Testis (tissue), 2 donors: Measurements from ENCODE around the gene PRUNE2.

Source experiments
- POLR2A ChIP-seq: fragments of 450-650 bp; IDR thresholded peaks from one replicate; pipeline ENCODE4 v1.6.1; 2017; ENCODE audit warnings: antibody characterized with exemption, mild to moderate bottlenecking, moderate library complexity
- TF ChIP-seq, protein P1 (sequence below), 3 experiments: fragments of 450-650 bp in 2 of 3; fragments of 200-600 bp in 1 of 3; sonication (generic) in 1 of 3; IDR thresholded peaks; one replicate each; pipeline ENCODE4 v1.5.1; 2016 to 2019; ENCODE audit warnings: antibody characterized with exemption in 3 of 3, mild to moderate bottlenecking in 2 of 3, moderate library complexity in 1 of 3

GRCh38 chr9:76772686-76773445 is 133.0 kb downstream of the PRUNE2 start:
- no peak for TF ChIP-seq POLR2A
- TF ChIP-seq, protein P1, sequence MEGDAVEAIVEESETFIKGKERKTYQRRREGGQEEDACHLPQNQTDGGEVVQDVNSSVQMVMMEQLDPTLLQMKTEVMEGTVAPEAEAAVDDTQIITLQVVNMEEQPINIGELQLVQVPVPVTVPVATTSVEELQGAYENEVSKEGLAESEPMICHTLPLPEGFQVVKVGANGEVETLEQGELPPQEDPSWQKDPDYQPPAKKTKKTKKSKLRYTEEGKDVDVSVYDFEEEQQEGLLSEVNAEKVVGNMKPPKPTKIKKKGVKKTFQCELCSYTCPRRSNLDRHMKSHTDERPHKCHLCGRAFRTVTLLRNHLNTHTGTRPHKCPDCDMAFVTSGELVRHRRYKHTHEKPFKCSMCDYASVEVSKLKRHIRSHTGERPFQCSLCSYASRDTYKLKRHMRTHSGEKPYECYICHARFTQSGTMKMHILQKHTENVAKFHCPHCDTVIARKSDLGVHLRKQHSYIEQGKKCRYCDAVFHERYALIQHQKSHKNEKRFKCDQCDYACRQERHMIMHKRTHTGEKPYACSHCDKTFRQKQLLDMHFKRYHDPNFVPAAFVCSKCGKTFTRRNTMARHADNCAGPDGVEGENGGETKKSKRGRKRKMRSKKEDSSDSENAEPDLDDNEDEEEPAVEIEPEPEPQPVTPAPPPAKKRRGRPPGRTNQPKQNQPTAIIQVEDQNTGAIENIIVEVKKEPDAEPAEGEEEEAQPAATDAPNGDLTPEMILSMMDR (IDR thresholded peaks at IDR 0.05), result no peak
